GM23338 (cell line): ENCODE results near the gene MON1B. TPM values are rescaled to one million over a fixed set of nuclear protein-coding genes. Genes with fewer than 3 reads are reported as not detected.

Experiments
- ATAC-seq: fragments of 200-7000 bp; cut with Tn5 transposase; 3 replicates; pipeline ENCODE4 v1.9.1; 2020
- DNase-seq: peaks from one replicate; pipeline ENCODE4 v3.0.0-alpha.2; 2015; ENCODE audit warnings: low spot score
- H2AFZ ChIP-seq: fragments of 200-600 bp; sonication (generic); 2 replicates; pipeline ENCODE4 v1.8.0; 2016; ENCODE audit warnings: antibody characterized with exemption, mild to moderate bottlenecking, moderate library complexity
- H3F3A ChIP-seq: fragments of 200-600 bp; sonication (generic); replicated peaks from 2 replicates; pipeline ENCODE4 v1.8.0; 2017; ENCODE audit warnings: antibody characterized with exemption, mixed run types, low read depth
- H3K27ac ChIP-seq: fragments of 200-600 bp; sonication (generic); 2 replicates; pipeline ENCODE4 v1.6.1; 2016; ENCODE audit warnings: low read depth
- H3K27me3 ChIP-seq: fragments of 200-600 bp; sonication (generic); 2 replicates; pipeline ENCODE4 v1.8.0; 2016; ENCODE audit warnings: mild to moderate bottlenecking, mixed run types, moderate library complexity; ENCODE audit not compliant: insufficient read depth
- H3K36me3 ChIP-seq: fragments of 200-600 bp; sonication (generic); 2 replicates; pipeline ENCODE4 v1.8.0; 2016; ENCODE audit warnings: mild to moderate bottlenecking; ENCODE audit not compliant: insufficient read depth
- H3K4me1 ChIP-seq: fragments of 200-600 bp; sonication (generic); 2 replicates; pipeline ENCODE4 v1.8.0; 2016; ENCODE audit warnings: mild to moderate bottlenecking, moderate library complexity; ENCODE audit not compliant: insufficient read depth
- H3K4me2 ChIP-seq: fragments of 200-600 bp; sonication (generic); 2 replicates; pipeline ENCODE4 v1.7.1; 2017; ENCODE audit warnings: mixed run types
- H3K4me3 ChIP-seq: fragments of 200-600 bp; sonication (generic); 2 replicates; pipeline ENCODE4 v1.6.1; 2016; ENCODE audit warnings: mixed run types
- H3K79me2 ChIP-seq: fragments of 200-600 bp; sonication (generic); replicated peaks from 2 replicates; pipeline ENCODE4 v1.8.0; 2017; ENCODE audit warnings: mild to moderate bottlenecking; ENCODE audit not compliant: insufficient read depth
- H3K9me2 ChIP-seq: fragments of 200-600 bp; sonication (generic); 2 replicates; pipeline ENCODE4 v1.8.0; 2017; ENCODE audit not compliant: insufficient read depth
- H4K20me1 ChIP-seq: fragments of 200-600 bp; sonication (generic); replicated peaks from 2 replicates; pipeline ENCODE4 v1.8.0; 2017; ENCODE audit warnings: mild to moderate bottlenecking; ENCODE audit not compliant: insufficient read depth
- H3K27ac Mint-ChIP-seq: 2 replicates; pipeline ENCODE4 v1.8.0; 2020; ENCODE audit warnings: inconsistent platforms, mild to moderate bottlenecking, moderate library complexity, mixed read lengths
- H3K27me3 Mint-ChIP-seq: 3 replicates; pipeline ENCODE4 v1.8.0; 2022; ENCODE audit warnings: low read depth, mild to moderate bottlenecking, moderate library complexity, mixed read lengths, inconsistent platforms; ENCODE audit not compliant: insufficient read depth, poor library complexity
- H3K36me3 Mint-ChIP-seq: 3 replicates; pipeline ENCODE4 v1.8.0; 2021; ENCODE audit warnings: low read depth, mild to moderate bottlenecking, inconsistent platforms, moderate library complexity, mixed read lengths
- H3K4me1 Mint-ChIP-seq: 3 replicates; pipeline ENCODE4 v1.8.0; 2020; ENCODE audit warnings: mild to moderate bottlenecking, inconsistent platforms, mixed read lengths
- H3K4me3 Mint-ChIP-seq: 3 replicates; pipeline ENCODE4 v1.8.0; 2021; ENCODE audit warnings: moderate library complexity, mild to moderate bottlenecking, inconsistent platforms, mixed read lengths
- H3K9me3 Mint-ChIP-seq: 3 replicates; pipeline ENCODE4 v1.8.0; 2020; ENCODE audit warnings: moderate library complexity, mild to moderate bottlenecking, inconsistent platforms, mixed read lengths
- CREB1 ChIP-seq: fragments of 250-450 bp; sonication (Bioruptor Pico); IDR thresholded peaks from 2 replicates; pipeline ENCODE4 v1.5.0; 2020; ENCODE audit warnings: low read depth, mild to moderate bottlenecking, moderate library complexity
- EZH2phosphoT487 ChIP-seq: fragments of 200-600 bp; sonication (generic); IDR thresholded peaks from one replicate; pipeline ENCODE4 v1.8.1; 2018; ENCODE audit warnings: antibody characterized with exemption; ENCODE audit not compliant: unreplicated experiment
- JUNB ChIP-seq: IDR thresholded peaks from one replicate; pipeline ENCODE4 v1.6.1; 2016; ENCODE audit warnings: antibody characterized with exemption; ENCODE audit not compliant: unreplicated experiment
- POLR2AphosphoS5 ChIP-seq: IDR thresholded peaks from 2 replicates; pipeline ENCODE4 v1.6.1; 2016; ENCODE audit warnings: antibody characterized with exemption, low read depth
- ZNF114 ChIP-seq: fragments of 250-450 bp; sonication (Bioruptor Pico); IDR thresholded peaks from 2 replicates; pipeline ENCODE4 v1.5.0; 2020; ENCODE audit warnings: mild to moderate bottlenecking, moderate library complexity
- ZNF331 ChIP-seq: fragments of 250-450 bp; sonication (Bioruptor Pico); IDR thresholded peaks from 2 replicates; pipeline ENCODE4 v1.5.0; 2020; ENCODE audit warnings: low read depth, mild to moderate bottlenecking, moderate library complexity
- polyA plus RNA-seq: library from polyadenylated mRNA; unstranded; fragments of >200 nt; fragmentation: Nextera tagmentation; extraction: Ambion mirVana; gene quantifications from 2 replicates; pipeline ENCODE4 v1.2.1, GENCODE V29; 2016
- total RNA-seq: library from RNA; depleted of rRNA; stranded (reverse); fragments of >200 nt; shearing (Covaris generic); gene quantifications from 2 replicates; pipeline ENCODE4 v1.2.3, GENCODE V29; 2014
- TF ChIP-seq, protein P1 (sequence below), 2 experiments: fragments of 200-600 bp in 1 of 2; sonication (generic) in 1 of 2; conservative IDR thresholded peaks; 2 replicates each; pipeline versions ENCODE4 v1.5.1 to v1.6.1; 2016 to 2017; ENCODE audit warnings: antibody characterized with exemption in 2 of 2, low read depth in 2 of 2, mild to moderate bottlenecking in 2 of 2, moderate library complexity in 1 of 2
- TF ChIP-seq, protein P2 (sequence below): fragments of 250-450 bp; sonication (Bioruptor Pico); IDR thresholded peaks from 2 replicates; pipeline ENCODE4 v1.5.0; 2020; ENCODE audit warnings: mild to moderate bottlenecking, moderate library complexity

Gene MON1B
- total and polyA plus RNA-seq, 2 experiments from 2014 or later, result 9.7 to 30.2 TPM

DNA sequence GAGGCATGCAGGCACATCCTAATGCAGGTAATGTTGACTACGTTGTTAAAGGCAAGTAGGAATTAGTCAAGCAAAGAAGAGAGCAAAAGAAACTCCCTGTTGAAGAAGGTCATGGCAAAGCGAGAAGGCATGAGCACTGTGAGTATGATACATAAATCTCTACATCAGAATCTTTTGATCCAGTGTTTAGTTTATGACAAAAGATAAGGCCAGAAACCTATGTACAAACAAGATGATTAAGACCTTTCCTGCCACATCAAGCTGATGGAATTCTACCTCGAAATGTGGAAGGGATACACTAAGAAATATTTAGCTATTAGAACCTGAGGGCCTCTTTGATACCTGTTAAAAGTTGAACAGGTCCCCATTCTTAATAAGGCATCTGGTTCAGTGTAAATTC lies 28.4 kb downstream of the MON1B start:
- H3K4me3 Mint-ChIP-seq, result no peak overlapping the region
- no peak overlapping the region for H3K27ac ChIP-seq
- no peaks in the 10 kb centered on the region for H4K20me1 ChIP-seq
- no peak overlapping the region for H3K4me3 ChIP-seq
- no peaks in the 10 kb centered on the region for H3F3A ChIP-seq
- peaks cover 19% of the 10 kb centered on the region for H3K4me1 Mint-ChIP-seq
- peaks cover 7% of the 10 kb centered on the region; the same call in 1 of the 3 replicates for H3K36me3 Mint-ChIP-seq
- TF ChIP-seq JUNB, result no peak
- TF ChIP-seq, protein P1, sequence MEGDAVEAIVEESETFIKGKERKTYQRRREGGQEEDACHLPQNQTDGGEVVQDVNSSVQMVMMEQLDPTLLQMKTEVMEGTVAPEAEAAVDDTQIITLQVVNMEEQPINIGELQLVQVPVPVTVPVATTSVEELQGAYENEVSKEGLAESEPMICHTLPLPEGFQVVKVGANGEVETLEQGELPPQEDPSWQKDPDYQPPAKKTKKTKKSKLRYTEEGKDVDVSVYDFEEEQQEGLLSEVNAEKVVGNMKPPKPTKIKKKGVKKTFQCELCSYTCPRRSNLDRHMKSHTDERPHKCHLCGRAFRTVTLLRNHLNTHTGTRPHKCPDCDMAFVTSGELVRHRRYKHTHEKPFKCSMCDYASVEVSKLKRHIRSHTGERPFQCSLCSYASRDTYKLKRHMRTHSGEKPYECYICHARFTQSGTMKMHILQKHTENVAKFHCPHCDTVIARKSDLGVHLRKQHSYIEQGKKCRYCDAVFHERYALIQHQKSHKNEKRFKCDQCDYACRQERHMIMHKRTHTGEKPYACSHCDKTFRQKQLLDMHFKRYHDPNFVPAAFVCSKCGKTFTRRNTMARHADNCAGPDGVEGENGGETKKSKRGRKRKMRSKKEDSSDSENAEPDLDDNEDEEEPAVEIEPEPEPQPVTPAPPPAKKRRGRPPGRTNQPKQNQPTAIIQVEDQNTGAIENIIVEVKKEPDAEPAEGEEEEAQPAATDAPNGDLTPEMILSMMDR (conservative IDR thresholded peaks at IDR 0.05; ENCODE audit: low read depth in 2 of 2), result no peak
- no peak for TF ChIP-seq ZNF331 (CRISPR knock-in tag)
- TF ChIP-seq ZNF114 (CRISPR knock-in tag), result no peak
- no peak for TF ChIP-seq CREB1 (CRISPR knock-in tag)
- TF ChIP-seq POLR2AphosphoS5, result no peak
- TF ChIP-seq, protein P2, sequence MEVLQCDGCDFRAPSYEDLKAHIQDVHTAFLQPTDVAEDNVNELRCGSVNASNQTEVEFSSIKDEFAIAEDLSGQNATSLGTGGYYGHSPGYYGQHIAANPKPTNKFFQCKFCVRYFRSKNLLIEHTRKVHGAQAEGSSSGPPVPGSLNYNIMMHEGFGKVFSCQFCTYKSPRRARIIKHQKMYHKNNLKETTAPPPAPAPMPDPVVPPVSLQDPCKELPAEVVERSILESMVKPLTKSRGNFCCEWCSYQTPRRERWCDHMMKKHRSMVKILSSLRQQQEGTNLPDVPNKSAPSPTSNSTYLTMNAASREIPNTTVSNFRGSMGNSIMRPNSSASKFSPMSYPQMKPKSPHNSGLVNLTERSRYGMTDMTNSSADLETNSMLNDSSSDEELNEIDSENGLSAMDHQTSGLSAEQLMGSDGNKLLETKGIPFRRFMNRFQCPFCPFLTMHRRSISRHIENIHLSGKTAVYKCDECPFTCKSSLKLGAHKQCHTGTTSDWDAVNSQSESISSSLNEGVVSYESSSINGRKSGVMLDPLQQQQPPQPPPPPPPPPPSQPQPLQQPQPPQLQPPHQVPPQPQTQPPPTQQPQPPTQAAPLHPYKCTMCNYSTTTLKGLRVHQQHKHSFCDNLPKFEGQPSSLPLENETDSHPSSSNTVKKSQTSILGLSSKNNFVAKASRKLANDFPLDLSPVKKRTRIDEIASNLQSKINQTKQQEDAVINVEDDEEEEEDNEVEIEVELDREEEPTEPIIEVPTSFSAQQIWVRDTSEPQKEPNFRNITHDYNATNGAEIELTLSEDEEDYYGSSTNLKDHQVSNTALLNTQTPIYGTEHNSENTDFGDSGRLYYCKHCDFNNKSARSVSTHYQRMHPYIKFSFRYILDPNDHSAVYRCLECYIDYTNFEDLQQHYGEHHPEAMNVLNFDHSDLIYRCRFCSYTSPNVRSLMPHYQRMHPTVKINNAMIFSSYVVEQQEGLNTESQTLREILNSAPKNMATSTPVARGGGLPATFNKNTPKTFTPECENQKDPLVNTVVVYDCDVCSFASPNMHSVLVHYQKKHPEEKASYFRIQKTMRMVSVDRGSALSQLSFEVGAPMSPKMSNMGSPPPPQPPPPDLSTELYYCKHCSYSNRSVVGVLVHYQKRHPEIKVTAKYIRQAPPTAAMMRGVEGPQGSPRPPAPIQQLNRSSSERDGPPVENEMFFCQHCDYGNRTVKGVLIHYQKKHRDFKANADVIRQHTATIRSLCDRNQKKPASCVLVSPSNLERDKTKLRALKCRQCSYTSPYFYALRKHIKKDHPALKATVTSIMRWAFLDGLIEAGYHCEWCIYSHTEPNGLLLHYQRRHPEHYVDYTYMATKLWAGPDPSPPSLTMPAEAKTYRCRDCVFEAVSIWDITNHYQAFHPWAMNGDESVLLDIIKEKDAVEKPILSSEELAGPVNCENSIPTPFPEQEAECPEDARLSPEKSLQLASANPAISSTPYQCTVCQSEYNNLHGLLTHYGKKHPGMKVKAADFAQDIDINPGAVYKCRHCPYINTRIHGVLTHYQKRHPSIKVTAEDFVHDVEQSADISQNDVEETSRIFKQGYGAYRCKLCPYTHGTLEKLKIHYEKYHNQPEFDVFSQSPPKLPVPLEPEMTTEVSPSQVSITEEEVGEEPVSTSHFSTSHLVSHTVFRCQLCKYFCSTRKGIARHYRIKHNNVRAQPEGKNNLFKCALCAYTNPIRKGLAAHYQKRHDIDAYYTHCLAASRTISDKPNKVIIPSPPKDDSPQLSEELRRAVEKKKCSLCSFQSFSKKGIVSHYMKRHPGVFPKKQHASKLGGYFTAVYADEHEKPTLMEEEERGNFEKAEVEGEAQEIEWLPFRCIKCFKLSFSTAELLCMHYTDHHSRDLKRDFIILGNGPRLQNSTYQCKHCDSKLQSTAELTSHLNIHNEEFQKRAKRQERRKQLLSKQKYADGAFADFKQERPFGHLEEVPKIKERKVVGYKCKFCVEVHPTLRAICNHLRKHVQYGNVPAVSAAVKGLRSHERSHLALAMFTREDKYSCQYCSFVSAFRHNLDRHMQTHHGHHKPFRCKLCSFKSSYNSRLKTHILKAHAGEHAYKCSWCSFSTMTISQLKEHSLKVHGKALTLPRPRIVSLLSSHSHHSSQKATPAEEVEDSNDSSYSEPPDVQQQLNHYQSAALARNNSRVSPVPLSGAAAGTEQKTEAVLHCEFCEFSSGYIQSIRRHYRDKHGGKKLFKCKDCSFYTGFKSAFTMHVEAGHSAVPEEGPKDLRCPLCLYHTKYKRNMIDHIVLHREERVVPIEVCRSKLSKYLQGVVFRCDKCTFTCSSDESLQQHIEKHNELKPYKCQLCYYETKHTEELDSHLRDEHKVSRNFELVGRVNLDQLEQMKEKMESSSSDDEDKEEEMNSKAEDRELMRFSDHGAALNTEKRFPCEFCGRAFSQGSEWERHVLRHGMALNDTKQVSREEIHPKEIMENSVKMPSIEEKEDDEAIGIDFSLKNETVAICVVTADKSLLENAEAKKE (CRISPR knock-in tag), result no peak
- TF ChIP-seq EZH2phosphoT487, result no peak
- ATAC-seq (no peak), DNase-seq (no peak)
- H3K27me3 ChIP-seq, result no peaks in the 10 kb centered on the region
- no peaks in the 10 kb centered on the region for H3K9me3 Mint-ChIP-seq
- no peak overlapping the region for H3K27ac Mint-ChIP-seq
- 0 out of 2 replicates have a peak, but pooled peaks cover 1% of the 10 kb centered on the region for H3K79me2 ChIP-seq
- no peak overlapping the region for H3K4me2 ChIP-seq
- H2AFZ ChIP-seq, result no peak overlapping the region
- no peaks in the 10 kb centered on the region for H3K36me3 ChIP-seq
- no peaks in the 10 kb centered on the region for H3K9me2 ChIP-seq
- no peaks in the 10 kb centered on the region for H3K27me3 Mint-ChIP-seq
- H3K4me1 ChIP-seq, result no peaks in the 10 kb centered on the region
